Measurements from ENCODE around the gene RRP12.

The RRP12 gene

GRCh38 chr10:97400665-97401454, at the start of gene RRP12:
Gene RRP12 (minus strand): TSS chr10:97401340. CDS start chr10:97401231, 109 bp downstream.
- peak; percentile 100 for DNase-seq

DNA sequence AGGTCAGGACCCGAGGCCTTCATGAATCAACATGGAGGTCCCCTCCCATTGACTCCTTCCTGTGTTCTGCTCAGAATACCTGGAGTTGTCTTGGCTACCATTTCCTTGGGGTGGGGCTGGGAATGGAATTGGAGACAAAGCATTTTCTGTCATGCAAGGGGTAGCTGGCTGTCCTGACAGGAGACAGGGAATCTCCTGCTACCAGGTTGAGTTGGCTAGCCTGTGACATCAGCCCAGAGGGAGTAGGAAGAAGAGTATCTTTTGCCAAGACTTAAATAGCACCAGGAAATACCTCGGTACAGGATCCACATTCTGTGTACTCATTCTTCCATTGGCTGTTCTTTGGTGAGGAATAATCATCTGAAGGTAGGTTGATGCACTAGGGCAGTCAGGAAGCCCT, 49.7 kb upstream of the RRP12 start:
- DNase-seq, result no peak

- peak; percentile 96 for DNase-seq
Measured at GRCh38 chr10:97445722-97446639, 44.8 kb upstream of the RRP12 start, which contains the start of the genes EXOSC1 and ZDHHC16. Gene EXOSC1 (minus strand): TSS chr10:97446006. CDS start chr10:97445985, 21 bp downstream. Gene ZDHHC16 (plus strand): TSS chr10:97446175. CDS start chr10:97451676, 5,501 bp downstream.

DNA sequence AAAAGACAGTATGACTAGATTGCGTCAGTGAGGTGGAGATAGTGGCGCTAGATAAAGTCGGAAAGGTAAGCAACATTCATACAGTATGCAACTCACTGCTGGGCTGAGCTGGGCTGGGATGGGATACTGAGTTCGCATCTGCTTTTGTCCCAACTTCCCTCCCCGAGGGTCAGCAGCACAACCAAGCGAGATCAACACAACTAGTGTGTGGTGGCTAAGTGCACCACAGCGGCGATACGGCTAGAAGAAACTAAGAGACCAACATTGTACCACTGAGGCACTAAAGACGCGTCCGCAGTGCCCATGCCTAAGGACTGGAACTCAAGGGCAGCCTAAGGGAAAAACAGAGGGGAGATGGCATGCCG, 44.2 kb upstream of the RRP12 start:
- DNase-seq, result no peak

DNA sequence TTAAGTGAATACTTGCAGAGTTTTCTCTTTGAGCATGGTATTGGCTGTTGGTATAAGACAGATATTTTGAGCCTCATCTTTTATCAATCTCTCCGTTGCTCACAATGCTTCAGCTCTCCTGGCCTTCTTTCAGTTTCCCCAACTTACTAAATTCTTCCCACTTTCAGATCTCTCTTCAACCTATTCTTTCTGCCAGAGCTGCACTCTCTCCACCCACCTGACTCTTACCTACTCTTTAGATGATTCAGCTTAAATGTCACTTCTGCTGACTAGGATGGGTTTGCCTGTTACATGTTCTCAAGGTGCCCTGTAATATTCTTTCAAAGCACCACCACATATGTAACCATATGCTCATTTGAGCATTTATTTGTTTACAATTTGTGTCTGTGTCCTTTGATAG, 43.1 kb upstream of the RRP12 start:
- no peak for DNase-seq

DNA sequence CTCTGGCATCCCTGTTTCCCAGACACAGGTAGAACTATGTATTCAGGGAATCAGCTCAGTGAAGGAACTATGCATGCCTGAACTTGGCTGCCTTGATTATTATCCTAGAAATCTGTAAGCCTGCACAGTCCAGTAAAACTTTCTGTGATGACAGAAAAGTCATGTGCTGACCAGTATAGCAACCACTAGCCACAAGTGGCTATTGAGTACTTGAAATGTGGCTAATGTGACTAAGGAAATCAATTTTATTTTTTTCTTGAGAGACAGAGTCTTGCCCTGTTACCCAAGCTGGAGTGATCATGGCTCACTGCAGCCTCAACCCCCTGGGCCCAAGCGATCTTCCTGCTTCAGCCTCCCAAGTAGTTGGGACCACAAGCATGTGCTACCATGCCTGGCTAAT, 41.1 kb upstream of the RRP12 start:
- DNase-seq, result no peak

- DNase-seq, result no peak
Measured at GRCh38 chr10:97435211-97435610, 34.1 kb upstream of the RRP12 start.

DNA sequence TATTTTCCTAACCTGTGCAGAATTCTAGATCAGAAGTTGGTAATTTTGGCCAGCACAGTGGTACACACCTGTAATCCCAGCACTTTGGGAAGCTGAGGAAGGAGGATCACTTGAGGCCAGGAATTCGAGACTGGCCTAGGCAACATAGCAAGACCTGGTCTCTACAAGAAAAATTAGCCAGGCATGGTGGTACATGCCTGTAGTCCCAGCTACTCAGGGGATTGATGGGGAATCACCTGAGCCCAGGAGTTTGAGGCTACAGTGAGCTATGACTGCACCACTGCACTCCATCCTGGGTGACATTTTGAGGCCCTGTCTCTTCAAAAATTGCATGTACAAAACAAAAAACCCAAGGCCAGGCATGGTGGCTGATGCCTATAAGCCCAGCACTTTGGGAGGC, 33.4 kb upstream of the RRP12 start:
- no peak for DNase-seq

DNA sequence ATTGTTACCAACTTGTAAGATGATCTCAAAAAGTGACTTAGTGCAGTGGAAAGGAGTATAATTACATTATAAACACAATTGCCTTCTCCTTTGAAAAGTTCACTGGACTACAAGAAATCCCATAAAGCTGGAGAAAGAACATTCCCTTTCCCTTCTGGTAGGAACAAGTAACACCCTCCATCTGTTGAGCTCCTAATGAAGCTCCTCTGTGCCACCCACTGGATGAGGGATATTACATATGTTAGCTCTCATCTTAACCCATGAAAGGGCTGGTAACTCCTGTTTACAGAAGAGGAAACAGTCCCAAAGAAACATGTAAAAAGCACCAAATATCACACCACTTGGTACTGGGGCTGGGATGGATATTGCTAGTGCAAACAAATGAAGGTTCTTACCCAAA, 32.9 kb upstream of the RRP12 start:
- no peak for DNase-seq

DNA sequence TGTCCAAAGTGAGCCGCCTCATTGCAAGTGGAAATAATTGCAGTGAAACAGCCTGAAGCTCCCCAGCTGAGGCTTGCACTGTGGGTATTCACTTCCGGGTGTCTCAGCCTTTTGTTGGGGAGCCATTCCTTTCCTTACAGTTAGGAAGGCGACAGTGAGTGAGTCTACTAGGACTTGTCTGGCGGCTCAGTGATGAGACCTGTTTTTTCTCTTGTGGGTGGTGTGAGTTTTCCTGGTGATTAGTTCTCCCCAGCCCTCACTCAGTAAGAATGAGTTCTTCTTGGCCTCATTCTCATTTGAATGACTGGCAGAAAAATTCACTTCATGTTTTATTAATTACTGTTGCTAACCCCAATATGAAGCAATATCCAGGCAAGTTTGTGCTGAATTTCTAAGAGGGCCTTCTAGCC, 27.4 kb upstream of the RRP12 start:
- DNase-seq, result peak; percentile 52

DNA sequence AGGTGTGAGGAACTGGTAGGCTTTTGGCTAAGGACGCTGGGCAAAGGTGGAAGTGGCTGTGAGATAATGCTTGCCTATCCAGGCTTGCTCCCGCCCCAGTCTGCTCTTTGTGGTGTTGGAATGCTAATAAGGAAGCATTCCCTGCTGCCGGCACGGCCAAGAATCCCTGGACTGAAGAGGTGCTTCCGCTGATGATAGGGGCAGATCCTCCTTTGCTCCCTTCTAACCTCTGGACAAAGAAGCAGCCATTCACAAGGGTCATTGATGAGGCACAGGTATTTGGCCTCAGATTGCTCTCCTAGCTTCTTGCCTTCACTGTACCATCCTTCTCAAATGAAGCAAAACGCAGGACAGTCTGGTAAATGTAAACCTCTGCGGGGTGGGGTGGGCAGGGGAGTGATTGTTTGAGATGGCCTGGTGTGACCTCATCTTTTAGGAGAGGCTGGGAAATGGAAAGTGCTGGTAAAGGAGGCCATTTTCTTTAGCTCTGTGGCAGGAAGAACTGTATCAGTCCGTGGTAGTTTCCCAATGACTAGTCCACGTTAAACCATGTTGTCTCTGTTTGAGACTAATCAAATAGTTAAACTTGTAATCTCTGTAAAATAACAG, 26.5 kb upstream of the RRP12 start:
- peak; percentile 73 for DNase-seq

GRCh38 chr10:97426776-97427570, 25.8 kb upstream of the RRP12 start:
- no peak for DNase-seq

DNA sequence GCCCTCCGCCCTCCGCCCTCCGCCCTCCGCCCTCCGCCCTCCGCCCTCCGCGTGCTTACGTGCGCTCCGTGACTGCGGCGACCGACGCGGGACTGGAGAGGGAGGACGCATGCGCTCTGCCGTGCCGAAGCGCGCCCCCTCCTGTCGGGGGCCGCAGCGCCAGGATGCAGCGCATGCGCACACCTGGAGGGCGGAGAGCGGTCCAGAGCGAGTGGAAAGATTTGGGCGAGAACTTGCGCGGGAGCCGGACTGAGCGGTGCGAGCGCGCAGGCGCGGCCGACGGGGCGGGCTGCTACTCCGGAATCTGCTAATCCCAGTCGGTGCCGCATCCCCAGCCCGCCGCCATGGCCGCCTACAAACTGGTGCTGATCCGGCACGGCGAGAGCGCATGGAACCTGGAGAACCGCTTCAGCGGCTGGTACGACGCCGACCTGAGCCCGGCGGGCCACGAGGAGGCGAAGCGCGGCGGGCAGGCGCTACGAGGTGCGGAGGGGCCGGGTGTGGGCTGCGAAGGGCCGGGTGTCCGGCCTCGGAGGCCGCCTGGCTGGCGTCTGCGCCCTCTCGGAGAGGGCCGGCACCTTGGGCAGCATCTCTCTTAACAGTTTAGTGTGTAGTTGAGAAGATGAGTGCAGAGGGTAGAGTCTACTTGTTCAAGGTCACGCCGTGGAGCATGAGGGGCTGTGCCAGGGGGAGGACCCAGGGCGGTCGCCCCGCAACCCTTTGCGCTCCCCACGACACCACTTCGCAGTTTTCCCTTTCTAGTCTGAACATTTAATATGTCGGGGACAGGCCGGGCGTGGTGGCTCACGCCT, 25.0 kb upstream of the RRP12 start, which contains the start of gene PGAM1:
Gene PGAM1, plus strand, starts transcription at position 228 of the 812 bp plus-strand sequence. Its CDS starts 117 bp downstream, at position 345.
- peak; percentile 94 for DNase-seq

- DNase-seq, result peak; percentile 56
Measured at GRCh38 chr10:97423757-97424098, 22.6 kb upstream of the RRP12 start.

- DNase-seq, result no peak
Measured at GRCh38 chr10:97416565-97416964, 15.4 kb upstream of the RRP12 start.

- DNase-seq, result peak; percentile 26
Measured at GRCh38 chr10:97412891-97413304, 11.8 kb upstream of the RRP12 start.

DNA sequence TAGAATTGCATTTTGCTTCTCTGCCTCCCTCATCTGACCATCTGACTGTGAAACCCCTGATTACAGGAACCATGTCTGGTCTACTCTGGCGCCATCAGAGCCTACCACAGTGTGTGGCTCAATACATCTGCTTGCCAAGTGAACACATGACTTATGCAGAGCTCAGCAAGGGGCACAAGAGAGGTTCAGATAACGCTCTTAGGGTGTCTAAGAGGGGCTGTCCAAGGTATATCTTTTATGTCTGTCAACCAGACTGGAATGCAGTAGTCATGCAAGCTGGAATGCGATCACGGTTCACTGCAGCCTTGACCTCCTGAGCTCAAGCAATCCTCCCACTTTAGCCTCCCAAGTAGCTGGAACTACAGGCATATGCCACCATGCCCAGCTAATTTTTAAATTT, 10.3 kb upstream of the RRP12 start:
- peak; percentile 78 for DNase-seq

DNA sequence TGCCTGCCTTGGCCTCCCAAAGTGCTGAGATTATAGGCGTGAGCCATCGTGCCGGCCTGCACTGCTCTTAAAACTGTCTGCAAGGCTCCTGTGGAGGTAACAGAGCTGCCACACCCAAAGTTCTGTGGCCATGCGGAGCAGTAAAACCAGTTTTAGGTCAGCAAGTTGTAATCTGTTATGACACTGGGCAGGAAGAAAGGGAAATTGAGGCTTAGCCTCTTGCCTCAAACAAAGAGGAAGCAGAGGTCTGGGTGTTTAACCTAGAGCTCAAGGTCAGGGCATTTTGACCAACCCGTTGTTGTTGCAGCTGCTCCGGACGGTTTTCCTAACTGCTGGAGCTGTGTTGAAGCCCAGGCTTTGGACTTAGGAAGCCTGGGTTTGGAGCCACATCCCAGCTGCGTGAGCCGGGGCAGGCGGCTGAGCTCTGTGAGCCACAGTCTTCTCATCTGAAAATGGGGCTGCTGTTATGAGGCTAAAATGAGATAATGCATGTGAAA, 7.4 kb upstream of the RRP12 start:
- peak; percentile 72 for DNase-seq

DNA sequence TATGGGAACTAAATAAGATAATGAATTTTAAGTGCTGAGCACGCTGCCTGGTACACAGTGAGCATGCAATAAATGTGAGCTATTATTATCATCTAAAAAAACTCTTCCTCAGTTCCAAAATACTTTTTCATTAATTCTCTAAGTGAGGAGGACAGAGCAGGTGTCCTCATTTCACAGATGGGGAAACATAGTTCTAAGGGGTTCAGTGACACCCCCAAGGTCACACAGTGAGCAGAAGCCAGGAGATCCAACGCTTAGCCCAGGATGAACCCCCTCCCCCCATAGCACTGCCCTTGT, 6.8 kb upstream of the RRP12 start:
- no peak for DNase-seq

GRCh38 chr10:97407211-97407951, 6.2 kb upstream of the RRP12 start:
- DNase-seq, result peak; percentile 84

DNA sequence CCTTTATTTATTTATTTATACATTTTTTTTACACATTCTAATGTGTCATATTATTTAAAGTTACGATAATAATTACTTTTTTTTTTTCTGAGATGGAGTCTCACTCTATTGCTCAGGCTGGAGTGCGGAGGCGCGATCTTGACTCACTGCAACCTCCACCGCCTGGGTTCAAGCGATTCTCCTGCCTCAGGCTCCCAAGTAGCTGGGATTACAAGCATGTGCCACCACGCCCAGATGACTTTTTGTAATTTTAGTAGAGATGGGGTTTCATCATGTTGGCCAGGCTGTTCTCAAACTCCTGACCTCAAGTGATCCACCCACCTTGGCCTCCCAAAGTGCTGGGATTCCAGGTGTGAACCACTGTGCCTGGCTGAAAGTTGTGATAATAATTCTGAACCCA, 5.3 kb upstream of the RRP12 start:
- peak; percentile 44 for DNase-seq
